DMS153 treated with DMSO at 0.1 percent for 48 hours (cell line): ENCODE data around the gene SNX10.

ENCODE experiments used
- DNase-seq: peaks from one replicate; lab custom pipeline; 2025; ENCODE audit not compliant: unreplicated experiment; lab: John Stamatoyannopoulos, UW

The SNX10 gene

GRCh38 chr7:26295586-26295985, 3.9 kb downstream of the SNX10 start:
- no peak for DNase-seq

GRCh38 chr7:26298472-26299058, 6.9 kb downstream of the SNX10 start:
- no peak for DNase-seq

- DNase-seq: no peak
Observed at GRCh38 chr7:26305090-26305868, 13.6 kb downstream of the SNX10 start.

GRCh38 chr7:26305869-26306665, 14.4 kb downstream of the SNX10 start:
- DNase-seq: no peak

GRCh38 chr7:26306790-26307189, 15.1 kb downstream of the SNX10 start:
- DNase-seq: no peak

GRCh38 chr7:26307226-26307625, 15.6 kb downstream of the SNX10 start:
- DNase-seq: no peak

GRCh38 chr7:26307791-26308190, 16.1 kb downstream of the SNX10 start:
- no peak for DNase-seq

GRCh38 chr7:26308551-26308950, 16.9 kb downstream of the SNX10 start:
- DNase-seq: no peak

- no peak for DNase-seq
Observed at GRCh38 chr7:26309089-26309488, 17.4 kb downstream of the SNX10 start.

GRCh38 chr7:26311798-26312197, 20.1 kb downstream of the SNX10 start:
- no peak for DNase-seq

GRCh38 chr7:26317211-26317610, 25.5 kb downstream of the SNX10 start:
- no peak for DNase-seq

GRCh38 chr7:26318921-26319320, 27.3 kb downstream of the SNX10 start:
- no peak for DNase-seq

- no peak for DNase-seq
Observed at GRCh38 chr7:26319636-26320035, 28.0 kb downstream of the SNX10 start.

GRCh38 chr7:26320878-26321277, 29.2 kb downstream of the SNX10 start:
- DNase-seq: no peak

GRCh38 chr7:26321435-26321834, 29.8 kb downstream of the SNX10 start:
- no peak for DNase-seq

- DNase-seq: no peak
Observed at GRCh38 chr7:26326211-26326610, 34.5 kb downstream of the SNX10 start.

- DNase-seq: no peak
Observed at GRCh38 chr7:26328498-26329390, 37.1 kb downstream of the SNX10 start.

- no peak for DNase-seq
Observed at GRCh38 chr7:26329520-26330255, 38.0 kb downstream of the SNX10 start.

GRCh38 chr7:26331113-26331512, 39.5 kb downstream of the SNX10 start:
- no peak for DNase-seq

GRCh38 chr7:26331789-26332188, 40.1 kb downstream of the SNX10 start:
- DNase-seq: no peak
